ENCODE results near the gene BCAS3.
"Not testable (repeated sequence)": the region's sequence is repeated elsewhere in the genome, so short reads cannot be mapped to it uniquely, and the experiment has no call there.

Gene BCAS3

DNA sequence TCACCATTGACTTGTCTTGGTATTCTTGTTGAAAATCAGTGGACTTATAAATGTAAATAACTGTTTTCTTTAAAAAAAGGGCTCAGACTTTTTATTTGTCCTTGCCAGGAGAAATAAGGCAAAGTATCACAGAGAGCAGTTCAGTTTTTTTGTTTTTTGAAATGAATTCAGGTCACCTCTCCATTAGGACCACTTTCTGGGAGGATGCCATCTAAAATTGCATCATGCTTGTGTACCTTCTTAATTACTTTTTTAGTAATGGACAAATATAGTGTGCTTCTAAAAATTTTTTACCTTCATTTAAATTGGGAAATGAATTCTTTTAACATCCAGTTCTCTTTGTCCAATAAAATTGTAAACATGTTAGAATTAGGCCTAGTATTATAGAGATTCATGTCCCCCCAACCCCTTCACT is 210.0 kb downstream of the BCAS3 start:
- no peak for DNase-seq (ENCODE audit: low spot score)

DNA sequence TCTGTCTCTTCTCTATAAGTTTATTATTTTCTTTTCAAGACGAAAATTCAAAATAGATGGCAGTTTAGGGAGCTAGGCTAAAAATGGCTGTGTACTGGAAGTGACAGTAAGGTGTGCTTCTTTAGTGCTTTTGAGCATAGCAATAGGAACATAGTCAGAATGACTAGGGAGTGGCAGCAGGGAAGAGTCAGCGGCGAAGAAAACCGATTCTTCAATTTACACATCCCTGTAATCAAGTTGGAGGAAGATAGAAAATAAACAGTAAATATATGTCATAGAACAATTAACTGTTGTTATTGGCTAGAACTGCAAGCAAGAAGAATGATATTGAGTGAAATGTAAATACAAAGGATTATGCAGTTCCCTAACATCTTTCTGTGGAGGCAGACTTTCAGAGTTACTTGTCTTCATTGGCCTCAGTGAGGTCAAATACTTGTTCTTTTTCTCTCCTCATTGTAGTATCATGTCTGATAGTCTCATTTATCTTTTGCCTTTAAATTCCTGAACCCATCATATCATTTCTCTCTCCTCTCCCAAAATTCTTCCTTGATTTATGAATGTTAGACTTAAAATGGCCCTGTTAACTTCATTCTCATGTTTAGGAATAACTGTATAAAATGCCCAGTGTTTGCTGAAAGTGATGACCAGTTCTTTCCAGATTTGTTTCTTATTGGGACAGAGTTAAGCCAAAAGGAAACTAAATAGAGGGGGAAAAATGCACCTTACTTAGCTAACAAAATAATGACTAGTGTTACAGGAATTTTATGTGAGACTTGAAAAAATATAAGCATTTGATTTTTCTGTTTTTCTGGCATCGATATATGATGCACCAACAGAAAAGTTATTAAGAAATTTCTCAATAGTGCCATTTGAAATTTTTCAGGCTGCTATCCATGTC is 211.4 kb downstream of the BCAS3 start:
- no peak for DNase-seq (ENCODE audit: low spot score)

DNA sequence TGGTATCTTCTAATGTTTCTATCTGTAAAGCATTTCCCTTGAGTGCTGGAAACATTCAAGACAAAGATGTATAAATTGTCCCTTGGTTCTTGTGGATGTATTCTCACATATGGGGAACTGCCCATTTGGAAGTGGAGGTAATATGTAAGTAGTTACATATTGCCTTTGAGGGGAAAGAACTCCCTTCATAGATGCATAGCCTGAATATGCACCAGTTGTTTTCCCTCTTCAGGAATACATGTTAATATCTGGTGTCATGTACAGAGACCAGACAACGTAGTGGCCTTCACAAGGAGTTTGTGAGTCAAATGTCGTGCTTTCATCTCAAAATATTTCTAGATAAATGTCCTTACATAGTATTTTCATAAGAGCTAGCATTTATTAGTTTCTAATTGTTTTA is 213.5 kb downstream of the BCAS3 start:
- no peak for DNase-seq (ENCODE audit: low spot score)

GRCh38 chr17:60893475-60893874 is 215.8 kb downstream of the BCAS3 start:
- no peak for DNase-seq (ENCODE audit: low spot score)

- DNase-seq (ENCODE audit: low spot score), result no peak
These were observed 219.3 kb downstream of the BCAS3 start for GRCh38 chr17:60896996-60897395.

DNA sequence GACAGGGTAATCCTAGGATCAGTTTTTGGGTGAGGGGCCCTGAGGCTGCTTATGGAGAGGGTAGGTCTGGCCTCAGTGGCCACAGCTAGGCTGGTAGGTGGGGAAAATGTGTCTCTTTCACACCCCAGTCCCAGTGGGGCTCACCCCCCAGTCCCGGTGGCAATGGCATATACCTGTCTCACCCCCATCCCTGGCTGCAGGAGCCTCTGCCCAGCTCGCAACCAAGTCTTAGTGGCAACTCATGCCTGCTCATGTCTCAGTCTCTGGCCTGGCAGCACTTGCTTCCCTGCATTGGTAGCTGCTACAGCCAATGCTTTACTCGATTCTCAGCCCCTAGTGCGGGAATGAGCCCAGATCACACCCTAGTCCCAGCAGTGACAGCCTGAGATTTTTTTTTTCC is 221.5 kb downstream of the BCAS3 start:
- no peak for DNase-seq (ENCODE audit: low spot score)

- DNase-seq (ENCODE audit: low spot score), result no peak
These were observed 223.0 kb downstream of the BCAS3 start for GRCh38 chr17:60900688-60901087.

- no peak for DNase-seq (ENCODE audit: low spot score)
These were observed 223.6 kb downstream of the BCAS3 start for GRCh38 chr17:60901242-60901641.

DNA sequence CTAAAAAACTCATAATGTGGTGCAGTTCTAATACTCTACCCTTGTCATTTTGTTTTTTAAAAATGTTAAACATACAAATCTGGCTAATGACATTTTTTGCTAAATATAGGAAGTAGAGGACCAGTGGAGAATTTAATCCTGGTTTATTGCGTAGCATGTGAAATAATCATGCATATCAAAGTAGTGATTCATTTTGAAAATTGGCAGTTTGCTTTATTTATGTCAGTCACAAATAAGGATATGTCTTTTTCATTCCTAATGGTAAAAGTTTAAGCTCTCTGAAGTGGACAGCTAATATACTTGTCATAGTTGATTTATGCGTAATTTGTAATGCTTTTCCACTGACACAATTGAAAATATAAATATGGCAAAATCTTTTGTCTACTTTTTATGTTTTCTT is 224.2 kb downstream of the BCAS3 start:
- no peak for DNase-seq (ENCODE audit: low spot score)

DNA sequence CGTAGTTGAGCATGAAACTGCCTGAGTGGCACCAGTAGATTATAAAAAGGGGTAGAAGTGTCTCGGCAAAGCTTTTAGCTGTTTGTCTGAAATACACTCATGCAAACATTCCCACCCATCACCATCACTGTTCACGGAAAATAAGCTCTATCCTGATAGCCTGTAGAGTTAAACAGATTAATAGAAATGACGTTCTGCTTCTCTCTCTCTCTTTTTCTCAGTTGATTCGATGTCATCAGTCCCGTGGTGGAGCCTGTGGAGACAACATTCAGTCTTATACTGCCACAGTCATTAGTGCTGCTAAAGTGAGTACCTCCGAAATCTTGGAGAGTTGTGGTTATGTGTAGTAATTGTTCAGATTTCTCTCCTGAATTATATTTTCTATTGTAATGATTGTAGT is 224.7 kb downstream of the BCAS3 start:
- DNase-seq (ENCODE audit: low spot score), result no peak

- no peak for DNase-seq (ENCODE audit: low spot score)
These were observed 226.9 kb downstream of the BCAS3 start for GRCh38 chr17:60904582-60904981.

GRCh38 chr17:60905709-60906108 is 228.1 kb downstream of the BCAS3 start:
- DNase-seq (ENCODE audit: low spot score), result no peak

GRCh38 chr17:60908324-60908723 is 230.7 kb downstream of the BCAS3 start:
- DNase-seq (ENCODE audit: low spot score), result no peak

GRCh38 chr17:60909405-60909804 is 231.8 kb downstream of the BCAS3 start:
- DNase-seq (ENCODE audit: low spot score), result no peak

DNA sequence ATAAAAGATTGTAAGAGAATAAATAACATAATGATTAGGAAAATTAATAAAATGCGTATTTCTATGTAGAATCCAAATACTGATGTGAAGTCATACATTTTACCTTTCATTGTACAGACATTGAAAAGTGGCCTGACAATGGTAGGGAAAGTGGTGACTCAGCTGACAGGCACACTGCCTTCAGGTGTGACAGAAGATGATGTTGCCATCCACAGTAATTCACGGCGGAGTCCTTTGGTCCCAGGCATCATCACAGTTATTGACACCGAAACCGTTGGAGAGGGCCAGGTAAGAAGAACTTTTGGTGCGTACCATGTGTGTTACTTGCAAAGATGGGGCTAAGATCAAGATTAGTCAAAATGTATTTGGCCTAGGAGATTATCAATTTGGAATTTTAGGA is 232.8 kb downstream of the BCAS3 start:
- no peak for DNase-seq (ENCODE audit: low spot score)

DNA sequence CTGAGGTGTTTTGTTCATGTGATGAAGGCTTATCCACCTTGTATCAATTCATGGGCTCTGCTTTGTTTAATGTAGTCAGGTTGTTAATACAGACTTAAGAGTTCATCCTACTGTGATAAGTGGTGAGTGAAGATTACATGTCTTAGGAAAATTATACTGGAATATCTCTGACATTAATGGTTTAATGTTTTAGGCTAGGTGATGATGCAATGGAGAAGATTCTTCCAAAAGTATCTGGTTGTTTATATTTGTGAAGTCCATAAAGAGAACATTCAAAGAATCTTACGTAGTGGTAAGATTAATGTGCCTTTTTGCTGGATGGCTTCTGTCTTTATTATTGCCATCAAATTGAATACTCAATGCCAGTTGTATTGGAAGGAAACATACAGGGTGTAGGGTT is 236.4 kb downstream of the BCAS3 start:
- DNase-seq (ENCODE audit: low spot score), result no peak

GRCh38 chr17:60916043-60916442 is 238.4 kb downstream of the BCAS3 start:
- no peak for DNase-seq (ENCODE audit: low spot score)

DNA sequence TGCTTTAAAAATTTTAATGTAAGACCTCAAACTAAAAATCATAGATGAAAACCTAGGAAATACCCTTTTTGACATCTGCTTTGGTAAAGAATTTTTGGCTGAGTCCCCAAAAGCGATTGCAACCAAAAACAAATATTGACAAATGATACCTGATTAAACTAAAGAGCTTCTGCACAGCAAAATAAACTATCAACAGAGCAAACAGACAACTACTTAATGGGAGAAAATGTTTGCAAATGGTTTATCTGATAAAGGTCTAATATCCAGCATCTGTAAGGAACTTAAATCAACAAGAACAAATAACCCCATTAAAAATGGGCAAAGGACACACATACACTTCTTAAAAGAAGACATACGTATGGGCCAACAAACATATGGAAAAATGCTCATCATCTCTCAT is 242.5 kb downstream of the BCAS3 start:
- no peak for DNase-seq (ENCODE audit: low spot score)

- no peak for DNase-seq (ENCODE audit: low spot score)
These were observed 245.3 kb downstream of the BCAS3 start for GRCh38 chr17:60923000-60923399.

GRCh38 chr17:60926466-60927183 is 249.0 kb downstream of the BCAS3 start:
- DNase-seq (ENCODE audit: low spot score), result no peak

DNA sequence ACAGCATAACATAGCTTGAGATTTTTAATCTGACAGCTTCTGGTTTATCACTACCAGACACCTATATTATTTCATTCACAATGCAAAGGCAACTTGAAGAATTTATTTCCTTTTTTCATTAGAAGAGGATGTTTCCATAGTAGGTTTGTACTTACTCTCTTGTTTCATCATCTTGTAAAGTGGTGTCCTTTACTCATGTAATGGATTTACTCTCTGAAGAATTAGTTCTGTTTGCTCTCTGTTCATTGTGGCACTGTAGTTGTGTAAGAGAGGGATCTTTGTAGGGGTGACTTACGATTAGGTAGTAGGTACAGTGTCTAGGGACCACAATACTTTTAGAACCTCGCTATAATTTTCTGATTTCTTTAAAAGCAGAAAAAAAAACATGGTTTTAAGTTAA is 256.1 kb downstream of the BCAS3 start:
- no peak for DNase-seq (ENCODE audit: low spot score)

GRCh38 chr17:60934723-60935122 is 257.1 kb downstream of the BCAS3 start:
- DNase-seq (ENCODE audit: low spot score), result no peak

GRCh38 chr17:60935991-60936390 is 258.3 kb downstream of the BCAS3 start:
- DNase-seq (ENCODE audit: low spot score), result not testable (repeated sequence)
